Mesenteric fat pad (tissue), 1 donor: ENCODE results near the gene PRG3. TPM values are rescaled to one million over a fixed set of nuclear protein-coding genes. Genes with fewer than 3 reads are reported as not detected.
"Not testable (repeated sequence)": the region's sequence is repeated elsewhere in the genome, so short reads cannot be mapped to it uniquely, and the experiment has no call there.

Experiments
- DNase-seq: peaks from one replicate; pipeline ENCODE4 v3.0.0-alpha.2; 2020; ENCODE audit warnings: low spot score
- total RNA-seq: library from RNA; stranded (reverse); fragmentation: NEBNext Ultra II Directional; extraction: Animal tissue kit (Norgen Biotek cat#: 25700); gene quantifications from one replicate; pipeline ENCODE4 v1.2.1, GENCODE V29; 2021
- donor health status: DM: yes; HTN: yes; CAD: no.

Gene PRG3
- total RNA-seq, 1 donor from 2014 or later = not detected

GRCh38 chr11:57408771-57409170, 27.8 kb upstream of the PRG3 start:
- no peak for DNase-seq

- no peak for DNase-seq
Measured at GRCh38 chr11:57407941-57408475, 27.1 kb upstream of the PRG3 start.

- DNase-seq = no peak
Measured at GRCh38 chr11:57407010-57407920, 26.3 kb upstream of the PRG3 start.

GRCh38 chr11:57406337-57406904, 25.5 kb upstream of the PRG3 start:
- no peak for DNase-seq

- DNase-seq = no peak
Measured at GRCh38 chr11:57405271-57405860, 24.4 kb upstream of the PRG3 start.

- no peak for DNase-seq
Measured at GRCh38 chr11:57403802-57404147, 22.8 kb upstream of the PRG3 start.

- DNase-seq = not testable (repeated sequence)
Measured at GRCh38 chr11:57403003-57403801, 22.3 kb upstream of the PRG3 start.

- no peak for DNase-seq
Measured at GRCh38 chr11:57402188-57403002, 21.4 kb upstream of the PRG3 start.

- DNase-seq = no peak
Measured at GRCh38 chr11:57399972-57400578, 19.1 kb upstream of the PRG3 start.

- no peak for DNase-seq
Measured at GRCh38 chr11:57399221-57399620, 18.3 kb upstream of the PRG3 start.

GRCh38 chr11:57397394-57397990, 16.5 kb upstream of the PRG3 start:
- DNase-seq = no peak

- DNase-seq = no peak
Measured at GRCh38 chr11:57396744-57397143, 15.8 kb upstream of the PRG3 start.

- no peak for DNase-seq
Measured at GRCh38 chr11:57395905-57396623, 15.1 kb upstream of the PRG3 start.

- DNase-seq = no peak
Measured at GRCh38 chr11:57394203-57394965, 13.4 kb upstream of the PRG3 start.

- DNase-seq = no peak
Measured at GRCh38 chr11:57392763-57393105, 11.8 kb upstream of the PRG3 start.

- no peak for DNase-seq
Measured at GRCh38 chr11:57392066-57392762, 11.3 kb upstream of the PRG3 start.

GRCh38 chr11:57391539-57391938, 10.6 kb upstream of the PRG3 start:
- DNase-seq = no peak

- DNase-seq = no peak
Measured at GRCh38 chr11:57391111-57391510, 10.2 kb upstream of the PRG3 start.
